K562 (cell line): ENCODE measurements around the gene KAZN. TPM values are rescaled to one million over a fixed set of nuclear protein-coding genes. Genes with fewer than 3 reads are reported as not detected.

Source experiments
- ATAC-seq: fragments of 200-7000 bp; cut with Tn5 transposase; 3 replicates; pipeline ENCODE4 v1.9.1; 2020; ENCODE audit warnings: moderate library complexity
- BruUV-seq: library from RNA; stranded (reverse); fragments of 400-500 nt; replicated peaks from 2 replicates; lab custom pipeline; 2021; lab: Mats Ljungman, UMichigan
- CTCF ChIA-PET: fragments of 300-600 bp; formaldehyde crosslinking; extraction: SDS; loops from one replicate; lab custom pipeline; 2021; ENCODE audit warnings: low intra/inter-chr PET ratio; lab: Yijun Ruan, JAX
- POLR2A ChIA-PET: fragments of 300-600, 350-650 bp; sonication (Branson Sonifier 250); formaldehyde crosslinking; extraction: SDS; loops from one replicate; lab custom pipeline; 2021; ENCODE audit warnings: antibody characterized with exemption, inconsistent platforms; lab: Yijun Ruan, JAX
- DNase-seq, 4 experiments: peaks; one replicate each; pipeline versions ENCODE4 v3.0.0 to v3.0.0-alpha.2; 2011 to 2018; ENCODE audit warnings: low spot score in 3 of 4, mixed read lengths in 3 of 4; ENCODE audit errors: extremely low read depth in 1 of 4
- FAIRE-seq: peaks from 2 replicates; lab custom pipeline; 2011; peaks lifted over from hg19 to GRCh38; lab: Jason Lieb, UNC
- H2AFZ ChIP-seq: 2 replicates; pipeline ENCODE4 v1.6.0; 2011; ENCODE audit warnings: low read depth, low read length, control low read depth, inconsistent platforms
- H3K27ac ChIP-seq: fragments of 200-600 bp; 3 replicates; pipeline ENCODE4 v1.8.0; 2011; ENCODE audit warnings: low read depth, mild to moderate bottlenecking, control low read depth, inconsistent platforms, low read length, moderate library complexity, mixed read lengths; ENCODE audit errors: extremely low read depth
- H3K27me3 ChIP-seq, 2 experiments: fragments of 300-600 bp in 1 of 2; 2 replicates in 1 of 2; 3 replicates in 1 of 2; pipeline versions ENCODE4 v1.6.0 to v1.8.0; 2011; ENCODE audit warnings: inconsistent platforms in 2 of 2, low read length in 2 of 2, mild to moderate bottlenecking in 1 of 2, mixed read lengths in 1 of 2, moderate library complexity in 1 of 2; ENCODE audit not compliant: control insufficient read depth in 2 of 2, insufficient read depth in 2 of 2
- H3K36me3 ChIP-seq: fragments of 300-600 bp; 3 replicates; pipeline ENCODE4 v1.8.0; 2011; ENCODE audit warnings: mild to moderate bottlenecking, low read length, inconsistent platforms; ENCODE audit not compliant: control insufficient read depth, insufficient read depth
- H3K4me1 ChIP-seq, 2 experiments: fragments of 200-600 bp in 1 of 2; replicated peaks in 1 of 2; 2 replicates in 1 of 2; 3 replicates in 1 of 2; pipeline versions ENCODE4 v1.5.1 to v1.8.0; 2011; ENCODE audit warnings: inconsistent platforms in 2 of 2, low read length in 2 of 2, mild to moderate bottlenecking in 1 of 2, mixed read lengths in 1 of 2, moderate library complexity in 1 of 2; ENCODE audit not compliant: control insufficient read depth in 2 of 2, insufficient read depth in 2 of 2
- H3K4me2 ChIP-seq: 2 replicates; pipeline ENCODE4 v1.6.1; 2011; ENCODE audit warnings: low read length, control low read depth, inconsistent platforms, mixed read lengths; ENCODE audit not compliant: insufficient read depth
- H3K4me3 ChIP-seq: fragments of 200-600 bp; sonication (generic), shearing (Covaris generic); 2 replicates; pipeline ENCODE4 v1.5.1; 2016; ENCODE audit warnings: control low read depth, inconsistent platforms
- H3K79me2 ChIP-seq: fragments of 200-600 bp; 3 replicates; pipeline ENCODE4 v1.8.0; 2011; ENCODE audit warnings: low read length, inconsistent platforms; ENCODE audit not compliant: control insufficient read depth, insufficient read depth
- H3K9ac ChIP-seq, 2 experiments: 2 replicates each; pipeline versions ENCODE4 v1.6.0 to v1.6.1; 2011; ENCODE audit warnings: low read depth in 2 of 2, low read length in 2 of 2, control low read depth in 1 of 2, inconsistent platforms in 1 of 2, mild to moderate bottlenecking in 1 of 2, mixed read lengths in 1 of 2; ENCODE audit not compliant: insufficient read depth in 1 of 2
- H3K9me1 ChIP-seq: one replicate; pipeline ENCODE4 v1.6.0; 2011; ENCODE audit warnings: inconsistent platforms, mild to moderate bottlenecking, low read length, moderate library complexity; ENCODE audit not compliant: control insufficient read depth, insufficient read depth
- H3K9me3 ChIP-seq: replicated peaks from 2 replicates; pipeline ENCODE4 v1.5.1; 2011; ENCODE audit warnings: low read depth, low read length, inconsistent platforms; ENCODE audit not compliant: control insufficient read depth, insufficient read depth
- H4K20me1 ChIP-seq: replicated peaks from 2 replicates; pipeline ENCODE4 v1.6.1; 2011; ENCODE audit warnings: low read length, inconsistent platforms, mixed read lengths; ENCODE audit not compliant: control insufficient read depth, insufficient read depth
- BCOR ChIP-seq: fragments of 450-650 bp; IDR thresholded peaks from 2 replicates; pipeline ENCODE4 v1.6.1; 2016
- CEBPB ChIP-seq: fragments of 450-650 bp; IDR thresholded peaks from 2 replicates; pipeline ENCODE4 v1.6.1; 2016; ENCODE audit warnings: missing genetic modification characterization, missing compliant biosample characterization
- LEF1 ChIP-seq: fragments of 450-650 bp; IDR thresholded peaks from 2 replicates; pipeline ENCODE4 v1.6.1; 2016; ENCODE audit warnings: mild to moderate bottlenecking
- MAX ChIP-seq: sonication (generic); formaldehyde crosslinking; IDR thresholded peaks from 2 replicates; pipeline ENCODE4 v1.9.0; 2022; ENCODE audit warnings: mild to moderate bottlenecking, missing genetic modification reagents
- MCM2 ChIP-seq: fragments of 450-650 bp; IDR thresholded peaks from 2 replicates; pipeline ENCODE4 v1.6.1; 2017; ENCODE audit warnings: low read depth, mild to moderate bottlenecking
- MGA ChIP-seq: fragments of 450-650 bp; IDR thresholded peaks from 2 replicates; pipeline ENCODE4 v1.6.1; 2016; ENCODE audit warnings: mild to moderate bottlenecking, moderate library complexity
- MTA2 ChIP-seq: fragments of 450-650 bp; IDR thresholded peaks from 2 replicates; pipeline ENCODE4 v1.6.1; 2016; ENCODE audit warnings: low read depth
- NR3C1 ChIP-seq: sonication (generic); formaldehyde crosslinking; IDR thresholded peaks from 2 replicates; pipeline ENCODE4 v1.8.1; 2022; ENCODE audit warnings: missing genetic modification reagents
- SMARCA4 ChIP-seq: fragments of 450-650 bp; IDR thresholded peaks from 2 replicates; pipeline ENCODE4 v1.6.1; 2016
- SMARCA5 ChIP-seq: fragments of 450-650 bp; IDR thresholded peaks from 2 replicates; pipeline ENCODE4 v1.6.1; 2016
- SPI1 ChIP-seq: IDR thresholded peaks from 2 replicates; pipeline ENCODE4 v1.6.1; 2011; ENCODE audit warnings: low read depth, low read length, control low read depth, borderline replicate concordance
- YY1 ChIP-seq, 3 experiments: IDR thresholded peaks; 2 replicates each; pipeline ENCODE4 v1.6.1; 2011; ENCODE audit warnings: low read length in 2 of 3, mild to moderate bottlenecking in 2 of 3, moderate library complexity in 2 of 3, borderline replicate concordance in 1 of 3, control low read depth in 1 of 3, low read depth in 1 of 3; ENCODE audit not compliant: insufficient read depth in 3 of 3, insufficient replicate concordance in 2 of 3, control insufficient read depth in 1 of 3, insufficient read length in 1 of 3; ENCODE audit errors: extremely low read depth in 1 of 3
- WGBS: fragments of 100-300 bp; shearing (Covaris generic); methylation state at CpG from one replicate; pipeline ENCODE4 v1.1.6; 2016; ENCODE audit warnings: low coverage, mixed read lengths; ENCODE audit not compliant: insufficient coverage; ENCODE audit errors: missing lambda C conversion rate; 5-methylcytosine and 5-hydroxymethylcytosine counted together
- in situ Hi-C: fragments of 300-500 bp; cut with MboI; formaldehyde crosslinking; loops from 4 replicates; pipeline ENCODE4 v1.15.0; 2018; ENCODE audit warnings: inconsistent platforms, mixed read lengths
- intact Hi-C: fragments of 100-400 bp; cut with micrococcal nuclease; formaldehyde crosslinking; loops from 2 replicates; pipeline ENCODE4 v1.14.2; 2022
- polyA plus RNA-seq, 8 experiments: library from polyadenylated mRNA; depleted of rRNA in 4 of 8; stranded (reverse) in 5 of 8; unstranded in 3 of 8; fragments of >200 nt; fragmentation: Nextera tagmentation in 2 of 8; fragmentation: Illumina TruSeq in 1 of 8; extraction: Ambion mirVana in 2 of 8; extraction: Trizol in 1 of 8; gene quantifications; 2 replicates each; pipeline versions ENCODE4 v1.2.1 to v1.2.3, GENCODE V29; 2011 to 2014; ENCODE audit warnings: inconsistent platforms in 1 of 8, missing spikeins in 1 of 8
- total RNA-seq, 7 experiments: library from RNA; depleted of rRNA in 6 of 7; stranded (reverse); fragments of >200 nt in 6 of 7; fragmentation: Illumina TruSeq in 2 of 7; extraction: Trizol in 2 of 7; gene quantifications; 2 replicates each; pipeline versions ENCODE4 v1.2.1 to v1.2.3, GENCODE V29; 2011 to 2021; ENCODE audit warnings: low replicate concordance in 1 of 7

The KAZN gene
- total and polyA plus RNA-seq, 9 of the 15 experiments (the other 6 are each of a cell fraction or from before 2014, with no cell fraction given): 2.1 to 21.6 (median 5.4) TPM

DNA sequence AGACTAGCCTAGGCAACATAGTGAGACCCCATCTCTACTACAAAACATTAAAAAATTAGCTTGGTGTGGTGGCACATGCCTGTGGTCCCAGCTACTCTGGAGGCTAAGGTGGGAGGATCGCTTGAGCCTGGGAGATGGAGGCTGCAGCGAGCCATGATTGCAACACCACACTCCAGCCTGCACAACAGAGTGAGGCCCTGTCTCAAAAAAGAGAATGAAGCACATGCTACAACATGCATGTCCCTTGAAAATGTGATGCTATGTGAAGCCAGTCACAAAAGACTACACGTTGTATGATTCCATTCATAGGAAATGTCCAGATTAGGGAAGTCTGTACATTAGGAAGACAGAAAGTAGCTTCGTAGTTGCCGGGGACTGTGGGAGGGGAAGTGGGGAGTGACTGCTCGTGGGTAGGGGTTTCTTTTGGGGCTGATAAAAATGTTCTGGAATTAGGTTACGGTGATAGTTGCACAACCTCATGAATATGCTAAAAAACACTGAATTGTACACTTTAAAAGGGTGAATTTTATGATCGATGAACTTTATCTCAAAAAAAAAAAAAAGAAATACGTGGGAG is 202.1 kb downstream of the KAZN start:
- DNase-seq (no peak), FAIRE-seq (no peak), ATAC-seq (no peak)
- H3K9ac ChIP-seq: no peak overlapping the region
- H4K20me1 ChIP-seq: no peaks in the 10 kb centered on the region
- BruUV-seq: no TSS peak
- intact Hi-C loops (no loop called here), in situ Hi-C loops (no loop called here)
- ChIA-PET CTCF (no interaction called here), POLR2A (no interaction called here)
- peaks cover 12 to 13% of the 10 kb centered on the region in 2 experiments; a peak in 4 of 5 replicates for H3K4me1 ChIP-seq
- no peak overlapping the region for H3K27ac ChIP-seq
- H3K36me3 ChIP-seq: no peaks in the 10 kb centered on the region
- H3K9me3 ChIP-seq: no peaks in the 10 kb centered on the region
- WGBS: 43% methylated on average over 8 of the region's 9 CpGs
- H3K9me1 ChIP-seq: no peaks in the 10 kb centered on the region
- H2AFZ ChIP-seq: peak overlapping the region; percentile 76
- H3K4me3 ChIP-seq: no peak overlapping the region
- H3K4me2 ChIP-seq: no peak overlapping the region
- no peaks in the 10 kb centered on the region for H3K79me2 ChIP-seq
- no peaks in the 10 kb centered on the region for H3K27me3 ChIP-seq
- peak; percentile 71; the same call in 1 of the 2 replicates for TF ChIP-seq SPI1
- no peak for TF ChIP-seq YY1 (IDR thresholded peaks at IDR 0.05; ENCODE audit: borderline replicate concordance in 1 of 3, control insufficient read depth in 1 of 3, extremely low read depth in 1 of 3, insufficient read depth in 3 of 3, insufficient read length in 1 of 3, insufficient replicate concordance in 2 of 3, low read depth in 1 of 3, low read length in 2 of 3)
- TF ChIP-seq MCM2: no peak
- TF ChIP-seq MGA: peak; percentile 59
- peak; percentile 53; the same call in 1 of the 2 replicates for TF ChIP-seq MAX (CRISPR knock-in tag)
- peak; percentile 42; the same call in 1 of the 2 replicates for TF ChIP-seq SMARCA4
- TF ChIP-seq BCOR: peak; percentile 40; the same call in 1 of the 2 replicates
- TF ChIP-seq MTA2: no peak
- TF ChIP-seq NR3C1 (CRISPR knock-in tag): no peak
- peak; percentile 90 for TF ChIP-seq CEBPB (tag)
- 0 out of 2 replicates have a peak, but pooled peaks have one; percentile 27 for TF ChIP-seq SMARCA5
- TF ChIP-seq LEF1: no peak
